ENCODE measurements around the gene HHAT. TPM values are rescaled to one million over a fixed set of nuclear protein-coding genes. Genes with fewer than 3 reads are reported as not detected.

HHAT gene
- total and polyA plus RNA-seq, 2 of the 13 experiments (the other 11 are each of a cell fraction or from before 2014, with no cell fraction given), result 2.6 to 4.9 TPM

DNA sequence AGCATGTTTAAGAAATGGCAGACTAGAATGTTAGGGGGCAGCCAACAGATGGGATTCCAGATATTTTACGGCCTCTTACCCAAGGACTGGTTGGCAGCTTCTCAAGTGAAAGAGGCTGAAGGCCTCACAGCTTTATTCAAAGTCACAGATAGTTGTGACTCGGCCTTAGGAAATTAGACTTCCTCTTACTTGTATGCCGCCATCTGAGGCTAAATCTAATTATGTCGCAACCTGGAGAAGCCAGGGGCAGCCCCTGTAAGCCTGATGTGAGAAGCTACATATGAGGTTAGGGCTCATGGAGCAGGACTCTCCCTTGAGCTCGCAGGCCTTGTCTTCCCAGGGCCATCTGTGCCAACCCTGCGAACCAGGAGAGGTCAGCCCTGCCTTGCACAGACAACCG, 352.5 kb downstream of the HHAT start:
- ChIA-PET CTCF (ENCODE audit: low intra/inter-chr PET ratio, low total read pairs) (no interaction called here), POLR2A (no interaction called here)
- ATAC-seq (no peak), FAIRE-seq (no peak), DNase-seq (ENCODE audit: low spot score) (no peak)
- H3K79me2 ChIP-seq (ENCODE audit: insufficient read depth, low read length), result no peaks in the 10 kb centered on the region
- BruUV-seq (replicated peaks), result no TSS peak
- no peaks in the 10 kb centered on the region for H3K27me3 ChIP-seq (ENCODE audit: control insufficient read depth in 1 of 2, insufficient read depth in 2 of 2, low read length in 2 of 2)
- no peak overlapping the region for H3K4me3 ChIP-seq (replicated peaks in 1 of 3; ENCODE audit: insufficient read depth in 1 of 3, low read depth in 2 of 3, low read length in 3 of 3)
- 55% methylated on average over 5 of the region's 7 CpGs for WGBS (ENCODE audit: low lambda C conversion rate)
- no peak overlapping the region for H3K4me2 ChIP-seq (ENCODE audit: low read depth, low read length)
- no peak overlapping the region for H3K27ac ChIP-seq (ENCODE audit: extremely low read length, insufficient read depth, low read length)
- H3K4me1 ChIP-seq (ENCODE audit: insufficient read depth, low read length), result no peaks in the 10 kb centered on the region
- H4K20me1 ChIP-seq (ENCODE audit: insufficient read depth, low read length), result no peaks in the 10 kb centered on the region
- H2AFZ ChIP-seq (ENCODE audit: low read length), result no peak overlapping the region
- TF ChIP-seq BRD4 (CRISPR knock-in tag; IDR thresholded peaks at IDR 0.05), result no peak
- peak; percentile 62; the same call in 1 of the 2 replicates for TF ChIP-seq CEBPB (IDR thresholded peaks at IDR 0.05; ENCODE audit: borderline replicate concordance, low read depth, low read length)
- TF ChIP-seq, protein P1, sequence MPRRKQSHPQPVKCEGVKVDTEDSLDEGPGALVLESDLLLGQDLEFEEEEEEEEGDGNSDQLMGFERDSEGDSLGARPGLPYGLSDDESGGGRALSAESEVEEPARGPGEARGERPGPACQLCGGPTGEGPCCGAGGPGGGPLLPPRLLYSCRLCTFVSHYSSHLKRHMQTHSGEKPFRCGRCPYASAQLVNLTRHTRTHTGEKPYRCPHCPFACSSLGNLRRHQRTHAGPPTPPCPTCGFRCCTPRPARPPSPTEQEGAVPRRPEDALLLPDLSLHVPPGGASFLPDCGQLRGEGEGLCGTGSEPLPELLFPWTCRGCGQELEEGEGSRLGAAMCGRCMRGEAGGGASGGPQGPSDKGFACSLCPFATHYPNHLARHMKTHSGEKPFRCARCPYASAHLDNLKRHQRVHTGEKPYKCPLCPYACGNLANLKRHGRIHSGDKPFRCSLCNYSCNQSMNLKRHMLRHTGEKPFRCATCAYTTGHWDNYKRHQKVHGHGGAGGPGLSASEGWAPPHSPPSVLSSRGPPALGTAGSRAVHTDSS (CRISPR knock-in tag; conservative IDR thresholded peaks at IDR 0.05), result no peak
- no peak for TF ChIP-seq ARNTL (CRISPR knock-in tag; IDR thresholded peaks at IDR 0.05)
- TF ChIP-seq, protein P2, sequence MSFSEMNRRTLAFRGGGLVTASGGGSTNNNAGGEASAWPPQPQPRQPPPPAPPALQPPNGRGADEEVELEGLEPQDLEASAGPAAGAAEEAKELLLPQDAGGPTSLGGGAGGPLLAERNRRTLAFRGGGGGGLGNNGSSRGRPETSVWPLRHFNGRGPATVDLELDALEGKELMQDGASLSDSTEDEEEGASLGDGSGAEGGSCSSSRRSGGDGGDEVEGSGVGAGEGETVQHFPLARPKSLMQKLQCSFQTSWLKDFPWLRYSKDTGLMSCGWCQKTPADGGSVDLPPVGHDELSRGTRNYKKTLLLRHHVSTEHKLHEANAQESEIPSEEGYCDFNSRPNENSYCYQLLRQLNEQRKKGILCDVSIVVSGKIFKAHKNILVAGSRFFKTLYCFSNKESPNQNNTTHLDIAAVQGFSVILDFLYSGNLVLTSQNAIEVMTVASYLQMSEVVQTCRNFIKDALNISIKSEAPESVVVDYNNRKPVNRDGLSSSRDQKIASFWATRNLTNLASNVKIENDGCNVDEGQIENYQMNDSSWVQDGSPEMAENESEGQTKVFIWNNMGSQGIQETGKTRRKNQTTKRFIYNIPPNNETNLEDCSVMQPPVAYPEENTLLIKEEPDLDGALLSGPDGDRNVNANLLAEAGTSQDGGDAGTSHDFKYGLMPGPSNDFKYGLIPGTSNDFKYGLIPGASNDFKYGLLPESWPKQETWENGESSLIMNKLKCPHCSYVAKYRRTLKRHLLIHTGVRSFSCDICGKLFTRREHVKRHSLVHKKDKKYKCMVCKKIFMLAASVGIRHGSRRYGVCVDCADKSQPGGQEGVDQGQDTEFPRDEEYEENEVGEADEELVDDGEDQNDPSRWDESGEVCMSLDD (CRISPR knock-in tag; IDR thresholded peaks at IDR 0.05; ENCODE audit: borderline replicate concordance), result no peak
- TF ChIP-seq, protein P3, sequence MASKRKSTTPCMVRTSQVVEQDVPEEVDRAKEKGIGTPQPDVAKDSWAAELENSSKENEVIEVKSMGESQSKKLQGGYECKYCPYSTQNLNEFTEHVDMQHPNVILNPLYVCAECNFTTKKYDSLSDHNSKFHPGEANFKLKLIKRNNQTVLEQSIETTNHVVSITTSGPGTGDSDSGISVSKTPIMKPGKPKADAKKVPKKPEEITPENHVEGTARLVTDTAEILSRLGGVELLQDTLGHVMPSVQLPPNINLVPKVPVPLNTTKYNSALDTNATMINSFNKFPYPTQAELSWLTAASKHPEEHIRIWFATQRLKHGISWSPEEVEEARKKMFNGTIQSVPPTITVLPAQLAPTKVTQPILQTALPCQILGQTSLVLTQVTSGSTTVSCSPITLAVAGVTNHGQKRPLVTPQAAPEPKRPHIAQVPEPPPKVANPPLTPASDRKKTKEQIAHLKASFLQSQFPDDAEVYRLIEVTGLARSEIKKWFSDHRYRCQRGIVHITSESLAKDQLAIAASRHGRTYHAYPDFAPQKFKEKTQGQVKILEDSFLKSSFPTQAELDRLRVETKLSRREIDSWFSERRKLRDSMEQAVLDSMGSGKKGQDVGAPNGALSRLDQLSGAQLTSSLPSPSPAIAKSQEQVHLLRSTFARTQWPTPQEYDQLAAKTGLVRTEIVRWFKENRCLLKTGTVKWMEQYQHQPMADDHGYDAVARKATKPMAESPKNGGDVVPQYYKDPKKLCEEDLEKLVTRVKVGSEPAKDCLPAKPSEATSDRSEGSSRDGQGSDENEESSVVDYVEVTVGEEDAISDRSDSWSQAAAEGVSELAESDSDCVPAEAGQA (IDR thresholded peaks at IDR 0.05; ENCODE audit: low read depth), result no peak
- TF ChIP-seq, protein P3 (CRISPR knock-in tag; IDR thresholded peaks at IDR 0.05; ENCODE audit: borderline replicate concordance), result no peak
- TF ChIP-seq REL (CRISPR knock-in tag; conservative IDR thresholded peaks at IDR 0.05), result no peak
- TF ChIP-seq, protein P4, sequence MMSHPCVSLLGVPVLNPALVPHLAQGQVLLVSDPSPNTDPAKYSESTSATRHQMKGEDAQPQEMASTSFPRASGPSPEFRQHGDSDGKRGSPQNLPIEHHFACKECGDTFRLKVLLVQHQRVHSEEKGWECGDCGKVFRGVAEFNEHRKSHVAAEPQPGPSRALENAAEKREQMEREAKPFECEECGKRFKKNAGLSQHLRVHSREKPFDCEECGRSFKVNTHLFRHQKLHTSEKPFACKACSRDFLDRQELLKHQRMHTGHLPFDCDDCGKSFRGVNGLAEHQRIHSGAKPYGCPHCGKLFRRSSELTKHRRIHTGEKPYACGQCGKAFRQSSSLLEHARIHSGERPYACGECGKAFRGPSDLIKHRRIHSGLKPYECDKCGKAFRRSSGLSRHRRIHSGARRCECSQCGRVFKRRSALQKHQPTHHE (CRISPR knock-in tag; IDR thresholded peaks at IDR 0.05; ENCODE audit: borderline replicate concordance), result no peak
- no peak for TF ChIP-seq ARNT2 (CRISPR knock-in tag; IDR thresholded peaks at IDR 0.05; ENCODE audit: low read depth)
- intact Hi-C loops (cut with micrococcal nuclease; ENCODE audit: unreplicated experiment) (no loop called here), in situ Hi-C loops (cut with HindIII; ENCODE audit: extremely low pct_ligation_motif_present, low pct_unique_long_range_greater_than_20kb) (no loop called here)
- no peaks in the 10 kb centered on the region for H3K9me3 ChIP-seq (ENCODE audit: low read length)
- H3K9ac ChIP-seq (ENCODE audit: insufficient read depth, low read depth, low read length), result no peak overlapping the region
- no peaks in the 10 kb centered on the region for H3K36me3 ChIP-seq (replicated peaks in 1 of 2; ENCODE audit: control insufficient read depth in 1 of 2, insufficient read depth in 2 of 2, low read length in 2 of 2)
